Measurements from ENCODE around the gene ABLIM3. TPM values are rescaled to one million over a fixed set of nuclear protein-coding genes. Genes with fewer than 3 reads are reported as not detected.

The ABLIM3 gene
- total RNA-seq, 2 experiments from 2014 or later = not detected

GRCh38 chr5:149240354-149240998 lies 99.2 kb downstream of the ABLIM3 start:
- Histone ChIP-seq H3K4me1 (ENCODE audit: insufficient read depth, low read length, poor library complexity, severe bottlenecking) (no peaks in the 10 kb centered on the region), H2AFZ (ENCODE audit: low read length) (no peak overlapping the region), H3K4me3 (ENCODE audit: low read depth, low read length, poor library complexity, severe bottlenecking) (no peak overlapping the region), H3K9me2 (ENCODE audit: insufficient read depth, low read length) (no peaks in the 10 kb centered on the region), H3K36me3 (ENCODE audit: insufficient read depth, low read length) (no peaks in the 10 kb centered on the region), H3K79me2 (ENCODE audit: insufficient read depth, low read depth, low read length) (no peaks in the 10 kb centered on the region), H3K4me2 (ENCODE audit: low read length) (no peak overlapping the region), H3K27ac (ENCODE audit: low read depth, low read length, poor library complexity, severe bottlenecking) (no peak overlapping the region), H3K9me3 (ENCODE audit: low read length) (no peaks in the 10 kb centered on the region), H4K20me1 (ENCODE audit: insufficient read depth, low read length) (no peaks in the 10 kb centered on the region)
- intact Hi-C loops (cut with micrococcal nuclease; ENCODE audit: unreplicated experiment) = no loop called here
- TF ChIP-seq CTCF (conservative IDR thresholded peaks at IDR 0.05; ENCODE audit: low read length) (no peak), EZH2phosphoT487 (IDR thresholded peaks at IDR 0.05; ENCODE audit: borderline replicate concordance, low read depth, low read length) (no peak)
- BruUV-seq (replicated peaks) = no TSS peak
- no peak for DNase-seq (ENCODE audit: low spot score)
- ChIA-PET POLR2A (no interaction called here), CTCF (ENCODE audit: unreplicated experiment) (no interaction called here)

- Histone ChIP-seq H2AFZ (ENCODE audit: low read length) (no peak overlapping the region), H3K9me3 (ENCODE audit: low read length) (no peaks in the 10 kb centered on the region), H3K4me2 (ENCODE audit: low read length) (no peak overlapping the region), H3K9me2 (ENCODE audit: insufficient read depth, low read length) (no peaks in the 10 kb centered on the region), H3K4me3 (ENCODE audit: low read depth, low read length, poor library complexity, severe bottlenecking) (no peak overlapping the region), H3K79me2 (ENCODE audit: insufficient read depth, low read depth, low read length) (no peaks in the 10 kb centered on the region), H3K27ac (ENCODE audit: low read depth, low read length, poor library complexity, severe bottlenecking) (no peak overlapping the region), H3K4me1 (ENCODE audit: insufficient read depth, low read length, poor library complexity, severe bottlenecking) (no peaks in the 10 kb centered on the region), H3K36me3 (ENCODE audit: insufficient read depth, low read length) (no peaks in the 10 kb centered on the region), H4K20me1 (ENCODE audit: insufficient read depth, low read length) (no peaks in the 10 kb centered on the region)
- intact Hi-C loops (cut with micrococcal nuclease; ENCODE audit: unreplicated experiment) = no loop called here
- DNase-seq (ENCODE audit: low spot score) = no peak
- no TSS peak for BruUV-seq (replicated peaks)
- POLR2A ChIA-PET = no interaction called here
- CTCF ChIA-PET (ENCODE audit: unreplicated experiment) = no interaction called here
- TF ChIP-seq CTCF (conservative IDR thresholded peaks at IDR 0.05; ENCODE audit: low read length) = no peak
- TF ChIP-seq EZH2phosphoT487 (IDR thresholded peaks at IDR 0.05; ENCODE audit: borderline replicate concordance, low read depth, low read length) = no peak
Observed at GRCh38 chr5:149242339-149242738, 101.0 kb downstream of the ABLIM3 start.

- ChIA-PET CTCF (ENCODE audit: unreplicated experiment) (no interaction called here), POLR2A (interaction anchor here (0.7 kb wide), 1 partner anchor 546 kb away, joined by 3 read pairs; no protein-coding TSS in a partner anchor)
- TF ChIP-seq CTCF (conservative IDR thresholded peaks at IDR 0.05; ENCODE audit: low read length) (no peak), EZH2phosphoT487 (IDR thresholded peaks at IDR 0.05; ENCODE audit: borderline replicate concordance, low read depth, low read length) (no peak)
- no TSS peak for BruUV-seq (replicated peaks)
- Histone ChIP-seq H3K36me3 (ENCODE audit: insufficient read depth, low read length) (no peaks in the 10 kb centered on the region), H3K79me2 (ENCODE audit: insufficient read depth, low read depth, low read length) (no peaks in the 10 kb centered on the region), H4K20me1 (ENCODE audit: insufficient read depth, low read length) (no peaks in the 10 kb centered on the region), H3K4me3 (ENCODE audit: low read depth, low read length, poor library complexity, severe bottlenecking) (no peak overlapping the region), H3K4me2 (ENCODE audit: low read length) (no peak overlapping the region), H3K9me2 (ENCODE audit: insufficient read depth, low read length) (no peaks in the 10 kb centered on the region), H3K27ac (ENCODE audit: low read depth, low read length, poor library complexity, severe bottlenecking) (no peak overlapping the region), H2AFZ (ENCODE audit: low read length) (no peak overlapping the region), H3K4me1 (ENCODE audit: insufficient read depth, low read length, poor library complexity, severe bottlenecking) (no peaks in the 10 kb centered on the region), H3K9me3 (ENCODE audit: low read length) (no peaks in the 10 kb centered on the region)
- DNase-seq (ENCODE audit: low spot score) = no peak
- intact Hi-C loops (cut with micrococcal nuclease; ENCODE audit: unreplicated experiment) = no loop called here
Observed at GRCh38 chr5:149246906-149247305, 105.6 kb downstream of the ABLIM3 start.

All from OCI-LY7 (cell line).